HFF-Myc (cell line): Measurements from ENCODE around the gene GAA.

Experiments
- DNase-seq: peaks from one replicate; pipeline ENCODE4 v3.0.0-alpha.2; 2011; ENCODE audit warnings: low read depth; ENCODE audit errors: extremely low read depth
- H3K4me3 ChIP-seq: replicated peaks from 2 replicates; pipeline ENCODE4 v1.5.1; 2011; ENCODE audit warnings: low read depth, mild to moderate bottlenecking, control low read depth, low read length
- CTCF ChIP-seq: IDR thresholded peaks from 2 replicates; pipeline ENCODE4 v1.5.1; 2012; ENCODE audit warnings: mild to moderate bottlenecking, low read depth, low read length, control low read depth; ENCODE audit errors: missing control alignments

GAA gene

GRCh38 chr17:80101011-80101945, at the start of gene GAA:
Gene GAA, plus strand, starts transcription at chr17:80101581. Its CDS starts 3,006 bp downstream, at chr17:80104587.
- TF ChIP-seq CTCF, result peak; percentile 48
- peak; percentile 43 for DNase-seq
- peak within 1 kb of the TSS; percentile 87 for H3K4me3 ChIP-seq

DNA sequence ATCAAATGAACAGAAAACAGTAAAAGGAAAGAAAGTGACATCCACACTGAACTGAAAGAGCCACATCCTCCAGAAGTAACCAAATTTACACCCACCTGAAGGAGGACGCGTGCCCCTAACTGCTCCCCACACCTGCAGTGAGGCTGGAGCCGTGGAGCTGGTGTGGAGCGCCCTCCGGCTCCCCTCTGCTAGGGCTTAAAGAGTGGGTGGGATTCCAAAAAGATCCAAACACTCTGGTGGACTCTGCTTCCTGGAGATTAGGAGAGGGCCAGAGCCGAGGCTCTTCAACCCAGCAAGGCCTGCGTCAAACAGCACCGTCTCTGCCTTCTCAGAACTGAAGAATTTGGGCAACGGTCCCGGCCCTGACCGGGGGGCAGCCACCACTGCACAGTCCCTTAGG, 49.7 kb upstream of the GAA start:
- TF ChIP-seq CTCF, result no peak
- DNase-seq, result no peak

DNA sequence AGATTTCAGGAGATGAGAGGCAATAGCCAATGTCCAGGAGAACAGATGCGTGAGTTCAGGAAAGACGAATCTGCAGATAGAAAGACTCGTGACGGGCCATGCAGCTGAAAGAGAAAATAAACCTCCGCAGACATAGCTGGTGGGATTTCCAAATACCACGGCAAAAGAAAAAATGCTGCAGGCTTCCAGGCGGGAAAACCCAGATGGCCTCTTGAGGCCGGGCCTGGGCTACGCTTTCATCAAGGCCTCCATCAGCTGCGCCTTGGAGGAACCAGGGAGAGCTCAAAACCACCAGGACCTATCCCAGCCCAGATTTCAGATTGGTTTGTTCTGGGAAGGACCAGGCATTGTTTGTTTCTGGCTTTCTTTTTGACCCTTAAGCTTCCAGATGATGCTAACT, 48.3 kb upstream of the GAA start:
- DNase-seq, result no peak
- TF ChIP-seq CTCF, result no peak
- no peak overlapping the region for H3K4me3 ChIP-seq

More for the DNA sequence above, 49.7 kb upstream of the GAA start:
- no peak overlapping the region for H3K4me3 ChIP-seq

- no peak overlapping the region for H3K4me3 ChIP-seq
- no peak for TF ChIP-seq CTCF
- DNase-seq, result no peak
These were observed 45.8 kb upstream of the GAA start for GRCh38 chr17:80055597-80055996.

DNA sequence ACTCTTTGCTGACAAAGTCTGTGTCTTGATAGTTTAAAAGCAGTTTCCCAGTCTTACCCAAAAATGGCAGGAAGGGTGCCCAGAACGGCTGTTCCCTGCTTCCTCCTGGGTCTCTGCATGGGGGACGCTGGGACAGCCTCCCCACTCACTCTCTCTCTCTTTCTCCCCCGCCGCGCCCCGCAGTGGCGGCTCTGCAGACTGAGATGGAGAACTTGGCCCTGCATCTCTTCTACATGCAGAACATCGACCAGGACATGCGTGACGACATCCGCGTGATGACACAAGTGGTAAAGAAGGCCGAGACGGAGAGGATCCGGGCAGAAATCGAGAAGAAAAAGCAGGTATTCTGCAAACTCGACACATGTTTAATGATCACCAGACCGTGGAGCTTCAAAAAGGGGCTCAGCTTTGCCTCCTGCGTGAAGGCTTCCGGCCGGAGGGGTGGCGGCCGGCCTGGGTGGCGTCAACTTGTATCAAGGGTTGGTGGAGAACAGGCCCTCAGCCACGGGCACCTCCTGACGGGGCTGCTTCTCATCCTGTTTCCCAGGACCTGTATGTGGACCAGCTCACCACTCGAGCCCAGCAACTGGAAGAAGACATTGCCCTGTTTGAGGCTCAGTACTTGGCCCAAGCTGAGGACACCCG, 42.9 kb upstream of the GAA start:
- no peak for TF ChIP-seq CTCF
- H3K4me3 ChIP-seq, result no peak overlapping the region
- no peak for DNase-seq

GRCh38 chr17:80060644-80061043, 40.7 kb upstream of the GAA start:
- no peak for TF ChIP-seq CTCF
- DNase-seq, result no peak
- no peak overlapping the region for H3K4me3 ChIP-seq
